Endothelial cell of umbilical vein (primary cell): ENCODE data around the gene PAK5.

Experiments
- CTCF ChIP-seq, 2 donors: IDR thresholded peaks; 1 replicate in 1 of 2; 2 replicates in 1 of 2; pipeline ENCODE4 v1.5.1; 2011; ENCODE audit warnings: low read length in 2 of 2, mild to moderate bottlenecking in 2 of 2, moderate library complexity in 2 of 2, control low read depth in 1 of 2, inconsistent platforms in 1 of 2, low read depth in 1 of 2; ENCODE audit not compliant: insufficient read depth in 1 of 2; ENCODE audit errors: extremely low read depth in 1 of 2
- JUN ChIP-seq: IDR thresholded peaks from 2 replicates; pipeline ENCODE4 v1.6.1; 2011; ENCODE audit warnings: borderline replicate concordance, low read depth; ENCODE audit not compliant: insufficient read length, insufficient read depth
- POLR2A ChIP-seq: IDR thresholded peaks from 2 replicates; pipeline ENCODE4 v1.6.1; 2012; ENCODE audit warnings: low read depth, mild to moderate bottlenecking, control low read depth, low read length
- POLR2AphosphoS5 ChIP-seq: IDR thresholded peaks from 2 replicates; pipeline ENCODE4 v1.6.1; 2012; ENCODE audit warnings: low read depth, mild to moderate bottlenecking, control low read depth, low read length, moderate library complexity; ENCODE audit not compliant: insufficient read depth

- TF ChIP-seq JUN (no peak), CTCF (IDR thresholded peaks at IDR 0.05; ENCODE audit: extremely low read depth in 1 of 2, insufficient read depth in 1 of 2, low read depth in 1 of 2, low read length in 2 of 2) (no peak), POLR2AphosphoS5 (no peak), POLR2A (no peak)
Measured at GRCh38 chr20:9628589-9628988, 210.3 kb downstream of the PAK5 start.
